Coronary artery (tissue), 2 donors: ENCODE results near the gene RNF26.
A peak's percentile ranks its signal among the peaks of the same experiment; 100 is the strongest.

Experiments
- DNase-seq: peaks from one replicate; pipeline ENCODE4 v3.0.0-alpha.2; 2017; ENCODE audit warnings: low spot score
- H3K27ac ChIP-seq, 2 donors: fragments of 200-600 bp; sonication (generic); one replicate each; pipeline ENCODE4 v1.5.1; 2016 to 2019
- H3K4me3 ChIP-seq: fragments of 200-600 bp; sonication (generic); 2 replicates; pipeline ENCODE4 v1.5.1; 2016; ENCODE audit warnings: mild to moderate bottlenecking, moderate library complexity
- CTCF ChIP-seq: fragments of 200-600 bp; sonication (generic); IDR thresholded peaks from one replicate; pipeline ENCODE4 v1.5.1; 2019; ENCODE audit warnings: antibody characterized with exemption

The RNF26 gene

GRCh38 chr11:119362741-119363080 is 28.4 kb downstream of the RNF26 start:
- DNase-seq, result no peak
- TF ChIP-seq CTCF, result no peak
- Histone ChIP-seq H3K27ac (peak overlapping the region; percentile 72 to 82), H3K4me3 (peak overlapping the region; percentile 80)

GRCh38 chr11:119363081-119363850 is 28.9 kb downstream of the RNF26 start:
- Histone ChIP-seq H3K27ac (peak overlapping the region; percentile 72 to 82), H3K4me3 (peak overlapping the region; percentile 80)
- DNase-seq, result no peak
- TF ChIP-seq CTCF, result no peak

- DNase-seq, result no peak
- TF ChIP-seq CTCF, result no peak
- Histone ChIP-seq H3K4me3 (peak overlapping the region; percentile 80), H3K27ac (peak overlapping the region; percentile 72 to 82)
These were observed 29.7 kb downstream of the RNF26 start for GRCh38 chr11:119363851-119364590.

DNA sequence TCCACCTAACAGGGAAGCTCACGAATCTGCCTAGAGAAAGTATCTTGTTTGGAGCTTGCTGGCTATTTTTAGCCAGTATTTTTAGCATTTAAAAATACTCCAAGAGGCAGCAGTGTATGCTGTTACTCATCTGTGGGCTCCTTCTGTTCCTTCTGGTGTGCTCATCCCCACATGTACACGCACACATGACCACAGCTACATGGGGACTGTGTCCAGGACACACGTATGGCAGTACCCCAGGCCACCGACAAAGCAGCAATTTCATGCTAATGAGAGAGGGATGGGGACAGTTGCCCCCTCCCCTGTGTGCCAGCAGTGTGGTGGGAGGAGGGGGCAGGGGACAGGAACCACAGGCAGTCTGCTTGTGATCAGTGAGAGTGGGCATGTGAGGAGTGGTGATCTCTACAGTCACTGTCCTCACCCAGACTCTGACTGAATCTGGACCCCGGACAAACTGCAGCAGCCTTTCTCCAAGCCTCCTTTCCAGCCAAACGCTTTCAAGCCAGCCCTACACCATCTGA is 30.8 kb downstream of the RNF26 start:
- H3K27ac ChIP-seq, result peak overlapping the region; percentile 72 to 82
- DNase-seq, result no peak
- no peak for TF ChIP-seq CTCF
- H3K4me3 ChIP-seq, result peak overlapping the region; percentile 31

DNA sequence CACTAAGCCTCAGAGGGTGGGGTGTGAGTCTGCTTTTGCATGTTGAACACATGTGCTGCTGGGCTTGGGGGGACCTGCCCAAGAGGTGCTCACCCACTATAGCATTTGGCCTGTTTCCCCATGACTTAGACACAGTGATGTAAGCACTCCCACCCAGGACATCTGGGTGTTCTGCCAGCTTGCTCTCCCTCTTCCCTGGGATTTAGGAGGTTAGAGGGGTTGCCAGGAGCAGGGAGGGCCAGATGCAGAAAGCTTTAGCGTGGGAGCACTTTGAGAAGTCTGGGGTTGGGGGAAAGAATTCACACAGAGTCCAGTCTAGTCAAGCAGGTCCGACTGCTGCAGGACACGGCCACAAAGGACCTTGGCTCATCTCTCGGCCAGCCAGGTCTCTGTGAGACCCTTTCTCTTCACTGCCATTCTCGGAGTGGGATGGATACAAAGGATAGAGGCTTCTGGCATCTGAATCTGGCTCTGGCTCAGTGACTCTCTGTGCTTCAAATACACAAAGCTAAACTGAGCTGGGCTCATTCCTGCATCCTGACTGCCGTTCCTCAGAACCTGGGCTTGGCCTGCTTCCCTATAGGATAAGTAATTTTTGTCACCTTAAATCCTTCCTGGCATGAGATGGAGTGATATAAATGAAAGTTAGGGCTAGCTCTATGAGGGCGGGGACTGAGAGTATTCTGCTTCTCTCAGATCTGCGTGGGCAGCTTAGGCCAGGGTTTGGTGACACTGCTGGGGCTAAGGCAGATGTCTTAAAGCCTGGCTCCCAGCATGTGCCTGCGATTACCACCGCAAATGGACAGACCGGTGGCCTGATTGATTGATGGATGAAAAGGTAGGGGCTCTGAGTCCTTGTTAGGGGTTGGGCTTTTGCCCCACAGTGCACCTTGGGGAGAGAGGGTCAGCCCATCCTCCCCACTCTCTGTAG is 32.6 kb downstream of the RNF26 start:
- DNase-seq, result no peak
- H3K4me3 ChIP-seq, result no peak overlapping the region
- no peak for TF ChIP-seq CTCF
- peak overlapping the region in 1 of 2 donors; percentile 5 for H3K27ac ChIP-seq

DNA sequence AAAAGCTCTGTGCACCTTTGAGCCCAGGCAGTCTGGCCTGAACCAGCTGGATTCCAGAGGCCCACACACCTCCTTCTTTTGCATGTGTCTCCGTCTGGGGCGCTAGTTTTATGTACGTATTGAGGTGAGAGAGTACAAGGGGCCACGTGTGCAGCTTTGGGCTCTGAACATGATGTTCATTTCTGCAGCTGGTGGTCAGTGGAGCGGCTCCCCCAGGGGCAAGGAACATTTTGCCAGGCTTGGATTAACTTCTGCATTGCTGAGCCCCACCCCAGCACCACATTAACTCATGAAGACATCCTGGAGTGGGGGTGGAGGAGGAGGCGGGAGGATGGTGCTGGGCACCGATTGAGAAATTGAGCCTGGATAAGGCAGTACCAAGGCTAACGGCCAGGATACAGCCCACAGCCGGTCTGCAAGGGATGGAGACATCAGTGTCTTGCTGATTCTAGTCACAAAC is 33.4 kb downstream of the RNF26 start:
- Histone ChIP-seq H3K27ac (no peak overlapping the region), H3K4me3 (no peak overlapping the region)
- TF ChIP-seq CTCF, result no peak
- DNase-seq, result no peak
